ENCODE results near the gene MAPK1.
"Not testable (repeated sequence)": the region's sequence is repeated elsewhere in the genome, so short reads cannot be mapped to it uniquely, and the experiment has no call there.

Gene MAPK1

GRCh38 chr22:21872741-21873140, 5.3 kb upstream of the MAPK1 start:
- not testable (repeated sequence) for H3K27me3 ChIP-seq (ENCODE audit: control insufficient read depth, insufficient read depth, low read length); H3K36me3 ChIP-seq (ENCODE audit: control insufficient read depth, insufficient read depth, low read length); H3K27ac ChIP-seq (ENCODE audit: low read depth, low read length); H3K9ac ChIP-seq (ENCODE audit: low read length); H3K4me1 ChIP-seq (ENCODE audit: control insufficient read depth, insufficient read depth, low read length); H3K4me3 ChIP-seq (ENCODE audit: low read length)

DNA sequence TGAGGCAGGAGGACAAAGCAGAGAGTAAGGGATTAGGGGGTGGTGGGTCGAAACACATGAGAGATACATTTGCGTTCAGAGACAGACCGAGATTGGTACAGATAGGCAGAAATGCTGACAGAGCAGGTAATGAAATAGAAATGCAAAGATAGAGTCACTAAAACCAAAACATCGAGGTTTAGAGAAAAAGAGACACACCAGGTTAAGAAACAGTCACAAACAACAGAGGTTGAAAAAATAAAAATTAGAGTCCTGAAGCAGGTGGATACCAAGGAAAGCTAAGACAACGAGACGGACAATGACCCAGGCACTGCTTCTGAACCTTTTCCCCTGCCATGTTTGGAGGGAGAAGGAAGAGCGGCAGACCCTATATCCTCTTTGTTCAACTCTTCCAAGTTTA, 1.2 kb upstream of the MAPK1 start:
- H3K9ac ChIP-seq (ENCODE audit: low read length), result no peak overlapping the region
- H3K27ac ChIP-seq (ENCODE audit: low read depth, low read length), result no peak overlapping the region
- no peak overlapping the region for H3K4me3 ChIP-seq (ENCODE audit: low read length)
- no peaks in the 10 kb centered on the region for H3K27me3 ChIP-seq (ENCODE audit: control insufficient read depth, insufficient read depth, low read length)
- H3K36me3 ChIP-seq (ENCODE audit: control insufficient read depth, insufficient read depth, low read length), result no peaks in the 10 kb centered on the region
- peaks cover 3% of the 10 kb centered on the region for H3K4me1 ChIP-seq (ENCODE audit: control insufficient read depth, insufficient read depth, low read length)

DNA sequence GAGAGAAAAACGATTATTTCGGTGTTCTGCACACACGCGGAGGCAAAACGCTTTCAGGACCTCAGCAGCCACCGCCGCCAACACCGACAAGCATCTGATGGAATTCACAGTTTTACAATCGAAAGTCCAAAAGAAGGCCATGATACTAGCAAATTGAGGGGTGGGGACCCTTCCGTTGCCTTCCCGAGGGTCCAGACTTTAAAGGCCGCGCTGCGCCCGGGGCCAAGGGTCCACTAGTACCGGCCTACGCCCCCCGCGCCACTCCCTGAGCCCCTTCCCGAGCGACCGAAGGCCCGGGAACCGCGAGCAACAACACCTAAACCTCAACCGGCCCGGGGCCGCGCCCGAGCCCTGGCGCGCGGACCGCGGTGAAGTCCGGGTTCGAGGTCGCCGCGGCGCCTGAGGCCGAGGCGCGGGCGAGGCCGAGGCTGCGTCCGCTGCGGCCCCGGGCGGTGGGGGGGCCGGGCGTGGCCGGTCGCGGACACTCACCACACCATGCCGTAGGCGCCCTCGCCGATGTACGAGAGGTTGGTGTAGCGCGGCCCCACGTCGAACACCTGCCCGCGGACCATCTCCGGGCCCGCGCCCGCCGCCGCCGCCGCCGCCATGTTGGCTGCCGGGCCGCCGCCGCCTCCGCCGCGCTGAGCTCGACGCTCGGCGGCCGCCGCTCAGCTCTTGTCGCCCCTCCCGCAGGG, 465 bp downstream of the MAPK1 start:
- H3K27me3 ChIP-seq (ENCODE audit: control insufficient read depth, insufficient read depth, low read length), result no peaks in the 10 kb centered on the region
- peak overlapping the region; percentile 30 for H3K9ac ChIP-seq (ENCODE audit: low read length)
- H3K4me3 ChIP-seq (ENCODE audit: low read length), result peak overlapping the region; percentile 96
- H3K4me1 ChIP-seq (ENCODE audit: control insufficient read depth, insufficient read depth, low read length), result peaks cover 5% of the 10 kb centered on the region
- peak overlapping the region; percentile 84 for H3K27ac ChIP-seq (ENCODE audit: low read depth, low read length)
- H3K36me3 ChIP-seq (ENCODE audit: control insufficient read depth, insufficient read depth, low read length), result no peaks in the 10 kb centered on the region

- H3K27me3 ChIP-seq (ENCODE audit: control insufficient read depth, insufficient read depth, low read length), result no peaks in the 10 kb centered on the region
- H3K4me1 ChIP-seq (ENCODE audit: control insufficient read depth, insufficient read depth, low read length), result peaks cover 6% of the 10 kb centered on the region
- no peak overlapping the region for H3K27ac ChIP-seq (ENCODE audit: low read depth, low read length)
- no peaks in the 10 kb centered on the region for H3K36me3 ChIP-seq (ENCODE audit: control insufficient read depth, insufficient read depth, low read length)
- no peak overlapping the region for H3K4me3 ChIP-seq (ENCODE audit: low read length)
- H3K9ac ChIP-seq (ENCODE audit: low read length), result no peak overlapping the region
Observed at GRCh38 chr22:21865041-21865440, 2.4 kb downstream of the MAPK1 start.

DNA sequence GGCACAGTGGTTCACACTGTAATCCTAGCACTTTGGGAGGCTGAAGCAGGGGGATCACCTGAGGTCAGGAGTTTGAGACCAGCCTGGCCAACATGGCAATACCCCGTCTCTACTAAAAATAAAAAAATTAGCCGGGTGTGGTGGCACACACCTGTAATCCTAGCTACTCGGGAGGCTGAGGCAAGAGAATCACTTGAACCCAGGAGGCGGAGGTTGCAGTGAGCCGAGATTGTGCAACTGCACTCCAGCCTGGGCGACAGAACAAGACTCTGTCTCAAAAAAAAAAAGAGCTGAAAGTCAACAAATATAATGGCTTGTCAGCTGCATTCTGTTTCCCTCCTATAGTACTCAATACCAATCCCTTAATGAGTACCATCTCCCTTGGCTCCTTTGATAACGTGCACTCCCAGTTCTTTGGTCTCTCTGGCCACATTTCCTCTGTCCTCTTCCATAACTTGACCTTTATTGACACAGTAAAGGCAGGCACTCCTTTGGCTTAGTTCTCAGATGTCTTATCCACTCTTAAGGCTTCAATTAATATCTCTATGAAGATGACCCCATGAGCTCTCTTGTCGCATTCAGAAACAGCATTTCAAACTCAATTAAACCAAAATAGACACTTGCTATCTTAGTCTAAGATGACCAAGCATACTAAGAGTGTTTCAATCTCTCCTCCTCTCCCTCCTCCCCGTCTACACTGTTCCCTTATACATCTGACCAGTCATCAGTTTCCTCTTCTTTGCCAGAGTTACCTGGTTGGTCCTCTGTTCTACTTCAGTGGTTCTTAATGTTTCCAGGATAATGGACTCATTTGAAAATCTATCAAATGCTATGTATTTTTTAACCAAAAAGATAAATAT, 4.8 kb downstream of the MAPK1 start:
- Histone ChIP-seq H3K36me3 (ENCODE audit: control insufficient read depth, insufficient read depth, low read length) (no peaks in the 10 kb centered on the region), H3K27me3 (ENCODE audit: control insufficient read depth, insufficient read depth, low read length) (no peaks in the 10 kb centered on the region), H3K9ac (ENCODE audit: low read length) (no peak overlapping the region), H3K27ac (ENCODE audit: low read depth, low read length) (no peak overlapping the region), H3K4me3 (ENCODE audit: low read length) (no peak overlapping the region), H3K4me1 (ENCODE audit: control insufficient read depth, insufficient read depth, low read length) (peaks cover 16% of the 10 kb centered on the region)

DNA sequence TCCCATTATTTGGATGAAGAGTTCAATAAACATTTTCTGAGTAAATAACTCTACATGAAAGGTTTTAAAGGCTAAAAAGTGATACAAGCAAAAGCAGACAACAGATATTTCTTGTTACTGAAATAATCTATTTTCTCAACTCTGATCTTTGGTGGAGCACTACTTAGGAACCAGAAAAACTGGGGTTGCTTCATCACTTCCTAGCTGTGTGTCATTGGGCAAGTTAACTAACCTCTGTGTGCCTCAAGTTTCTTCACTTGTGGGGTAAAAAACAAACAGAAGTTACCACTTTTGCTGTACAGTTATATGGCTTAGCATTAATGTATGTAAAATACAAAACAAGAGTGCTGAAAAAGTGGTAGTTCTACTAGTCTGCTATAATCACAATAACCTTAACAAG, 5.6 kb downstream of the MAPK1 start:
- Histone ChIP-seq H3K9ac (ENCODE audit: low read length) (no peak overlapping the region), H3K27ac (ENCODE audit: low read depth, low read length) (no peak overlapping the region), H3K4me1 (ENCODE audit: control insufficient read depth, insufficient read depth, low read length) (peaks cover 17% of the 10 kb centered on the region), H3K27me3 (ENCODE audit: control insufficient read depth, insufficient read depth, low read length) (no peaks in the 10 kb centered on the region), H3K4me3 (ENCODE audit: low read length) (no peak overlapping the region), H3K36me3 (ENCODE audit: control insufficient read depth, insufficient read depth, low read length) (no peaks in the 10 kb centered on the region)

- Histone ChIP-seq H3K4me1 (ENCODE audit: control insufficient read depth, insufficient read depth, low read length) (peaks cover 20% of the 10 kb centered on the region), H3K27me3 (ENCODE audit: control insufficient read depth, insufficient read depth, low read length) (no peaks in the 10 kb centered on the region), H3K27ac (ENCODE audit: low read depth, low read length) (no peak overlapping the region), H3K4me3 (ENCODE audit: low read length) (no peak overlapping the region), H3K9ac (ENCODE audit: low read length) (no peak overlapping the region), H3K36me3 (ENCODE audit: control insufficient read depth, insufficient read depth, low read length) (no peaks in the 10 kb centered on the region)
Observed at GRCh38 chr22:21861264-21861848, 6.1 kb downstream of the MAPK1 start.

- Histone ChIP-seq H3K4me3 (ENCODE audit: low read length) (no peak overlapping the region), H3K36me3 (ENCODE audit: control insufficient read depth, insufficient read depth, low read length) (no peaks in the 10 kb centered on the region), H3K27me3 (ENCODE audit: control insufficient read depth, insufficient read depth, low read length) (no peaks in the 10 kb centered on the region), H3K9ac (ENCODE audit: low read length) (no peak overlapping the region), H3K4me1 (ENCODE audit: control insufficient read depth, insufficient read depth, low read length) (peaks cover 17% of the 10 kb centered on the region), H3K27ac (ENCODE audit: low read depth, low read length) (no peak overlapping the region)
Observed at GRCh38 chr22:21860491-21861039, 6.9 kb downstream of the MAPK1 start.

DNA sequence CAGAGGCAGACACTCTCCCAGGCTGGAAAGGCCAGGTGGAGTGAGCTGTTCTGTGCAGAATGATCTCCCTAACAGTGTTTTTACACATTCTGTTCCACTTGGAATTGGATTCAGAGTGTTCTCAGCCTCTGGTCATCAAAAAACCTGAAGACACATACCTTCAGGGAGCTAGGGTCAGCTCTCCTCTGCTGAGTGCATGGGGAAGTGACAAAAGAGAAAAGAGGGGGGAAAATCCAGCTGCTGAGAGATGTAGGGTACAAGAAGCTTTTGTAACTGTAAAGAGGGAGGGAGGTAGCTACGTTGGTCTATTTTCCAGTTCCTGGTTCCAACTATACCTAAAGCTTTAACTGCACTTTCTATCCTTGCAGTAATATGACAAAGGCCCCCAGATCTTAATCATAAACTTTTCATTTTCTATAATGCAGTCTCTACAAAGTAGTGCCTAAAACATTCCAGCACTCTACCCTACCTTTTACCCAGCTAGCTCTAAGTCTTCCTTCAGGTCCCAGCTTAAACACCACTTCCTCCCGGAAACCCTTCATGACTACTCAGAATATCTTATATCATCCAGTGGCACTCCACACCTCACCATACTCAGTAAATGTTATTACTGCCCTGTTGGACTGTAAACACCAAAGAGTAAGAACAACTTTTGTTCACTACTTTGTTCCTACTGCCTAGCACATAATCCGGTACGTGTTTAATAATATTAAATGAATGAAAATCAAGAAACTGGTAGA, 9.2 kb downstream of the MAPK1 start:
- Histone ChIP-seq H3K9ac (ENCODE audit: low read length) (no peak overlapping the region), H3K4me1 (ENCODE audit: control insufficient read depth, insufficient read depth, low read length) (peaks cover 16% of the 10 kb centered on the region), H3K27me3 (ENCODE audit: control insufficient read depth, insufficient read depth, low read length) (no peaks in the 10 kb centered on the region), H3K36me3 (ENCODE audit: control insufficient read depth, insufficient read depth, low read length) (no peaks in the 10 kb centered on the region), H3K4me3 (ENCODE audit: low read length) (no peak overlapping the region), H3K27ac (ENCODE audit: low read depth, low read length) (no peak overlapping the region)

GRCh38 chr22:21857481-21857914, 9.9 kb downstream of the MAPK1 start:
- Histone ChIP-seq H3K27ac (ENCODE audit: low read depth, low read length) (no peak overlapping the region), H3K9ac (ENCODE audit: low read length) (no peak overlapping the region), H3K27me3 (ENCODE audit: control insufficient read depth, insufficient read depth, low read length) (no peaks in the 10 kb centered on the region), H3K4me1 (ENCODE audit: control insufficient read depth, insufficient read depth, low read length) (peaks cover 14% of the 10 kb centered on the region), H3K4me3 (ENCODE audit: low read length) (no peak overlapping the region), H3K36me3 (ENCODE audit: control insufficient read depth, insufficient read depth, low read length) (no peaks in the 10 kb centered on the region)

DNA sequence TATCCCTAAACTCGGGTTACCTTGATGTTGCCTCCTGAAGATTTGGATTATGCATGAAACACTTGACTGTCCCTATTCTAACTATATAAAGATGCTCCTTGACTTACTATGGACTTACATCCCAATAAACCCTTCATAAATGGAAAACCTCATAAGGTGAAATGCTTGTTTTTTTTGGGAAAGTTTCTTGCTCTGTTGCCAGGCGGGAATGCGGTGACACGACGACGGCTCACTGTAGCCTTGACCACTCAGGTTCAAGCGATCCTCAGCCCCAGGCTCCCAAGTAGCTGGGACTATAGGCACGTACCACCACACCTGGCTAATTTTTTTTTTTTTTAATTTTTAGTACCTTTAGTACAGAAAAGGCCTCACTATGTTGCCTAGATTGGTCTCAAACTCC, 10.6 kb downstream of the MAPK1 start:
- Histone ChIP-seq H3K27me3 (ENCODE audit: control insufficient read depth, insufficient read depth, low read length) (no peaks in the 10 kb centered on the region), H3K9ac (ENCODE audit: low read length) (no peak overlapping the region), H3K36me3 (ENCODE audit: control insufficient read depth, insufficient read depth, low read length) (no peaks in the 10 kb centered on the region), H3K4me3 (ENCODE audit: low read length) (no peak overlapping the region), H3K27ac (ENCODE audit: low read depth, low read length) (no peak overlapping the region), H3K4me1 (ENCODE audit: control insufficient read depth, insufficient read depth, low read length) (peaks cover 14% of the 10 kb centered on the region)

- no peaks in the 10 kb centered on the region for H3K27me3 ChIP-seq (ENCODE audit: control insufficient read depth, insufficient read depth, low read length)
- no peak overlapping the region for H3K9ac ChIP-seq (ENCODE audit: low read length)
- no peak overlapping the region for H3K27ac ChIP-seq (ENCODE audit: low read depth, low read length)
- H3K4me3 ChIP-seq (ENCODE audit: low read length), result no peak overlapping the region
- H3K4me1 ChIP-seq (ENCODE audit: control insufficient read depth, insufficient read depth, low read length), result peaks cover 14% of the 10 kb centered on the region
- H3K36me3 ChIP-seq (ENCODE audit: control insufficient read depth, insufficient read depth, low read length), result no peaks in the 10 kb centered on the region
Observed at GRCh38 chr22:21856197-21856596, 11.2 kb downstream of the MAPK1 start.
